GM19455 (cell line): ENCODE results near the gene ALKBH5.
A peak's percentile ranks its signal among the peaks of the same experiment; 100 is the strongest.

Source experiments
- ATAC-seq: cut with Tn5 transposase; IDR thresholded peaks from one replicate; pipeline ENCODE4 v1.9.1; 2021; ENCODE audit not compliant: unreplicated experiment

Gene ALKBH5

DNA sequence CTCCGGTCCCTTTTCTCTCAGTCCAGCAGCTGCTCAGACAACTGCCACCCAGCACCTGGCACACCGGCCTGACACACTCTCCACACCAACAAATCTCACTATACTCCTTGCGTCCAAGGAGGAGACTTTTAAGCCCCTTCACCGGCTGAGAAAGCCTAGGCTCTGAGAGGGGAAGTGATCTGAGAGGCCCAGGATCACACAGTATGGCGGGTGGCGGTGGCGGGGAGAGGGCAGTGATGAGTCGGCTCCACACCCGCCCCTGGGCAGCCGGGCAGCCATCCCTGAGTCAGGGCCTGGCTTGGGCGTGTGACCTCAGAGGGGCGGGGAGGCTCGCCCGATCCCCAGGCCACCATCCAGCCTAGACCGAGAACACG lies 74.3 kb downstream of the ALKBH5 start:
- ATAC-seq: peak; percentile 30

DNA sequence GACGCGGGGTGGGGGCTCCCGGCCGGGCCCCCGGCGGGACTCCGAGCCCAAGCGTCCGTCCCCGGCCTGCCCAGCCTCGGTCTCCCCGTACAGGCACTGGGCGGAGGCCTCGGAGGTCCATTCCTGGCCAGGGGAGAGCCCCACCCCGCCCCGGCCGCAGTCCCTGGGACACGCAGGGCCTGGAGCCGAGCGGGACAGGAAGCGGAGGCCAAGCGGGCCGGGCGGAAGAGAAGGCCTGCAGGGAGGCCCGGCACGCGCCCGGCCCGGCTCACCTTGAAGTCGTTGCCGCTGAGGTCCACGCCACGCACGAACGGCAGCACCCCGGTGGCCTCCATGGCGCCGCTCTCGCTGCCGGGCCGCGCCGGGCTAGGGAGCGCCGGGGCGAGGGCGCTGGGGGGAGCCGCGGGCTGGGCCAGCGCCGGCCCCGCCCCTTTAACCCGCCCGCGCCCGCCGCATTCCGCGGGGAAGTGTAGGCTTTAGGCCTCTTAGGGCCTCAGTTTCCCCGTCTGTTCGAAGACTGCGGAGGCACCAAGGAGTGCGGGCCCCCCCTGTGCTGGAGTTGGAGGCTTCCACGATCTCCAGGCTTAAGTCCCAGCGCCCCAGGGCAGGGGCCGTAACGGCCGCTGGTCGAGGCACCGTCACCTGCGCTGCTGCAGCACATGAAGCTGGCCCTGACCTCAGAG lies 74.9 kb downstream of the ALKBH5 start, which contains the start of gene FLII:
FLII (minus strand) TSS at position 383 of the 683 bp plus-strand sequence; CDS start at position 335, 48 bp downstream.
- peak; percentile 30 for ATAC-seq
